ENCODE data around the gene RNF31. TPM values are rescaled to one million over a fixed set of nuclear protein-coding genes. Genes with fewer than 3 reads are reported as not detected.

The RNF31 gene
- total and polyA plus RNA-seq, 2 donors (not counting 1 experiment from before 2014, with no cell fraction given) = 69.8 to 103 TPM

- H3K27ac ChIP-seq (ENCODE audit: low read length in 2 of 2) = peak overlapping the region; percentile 85 to 88
- TF ChIP-seq CTCF (IDR thresholded peaks at IDR 0.05) (no peak), EZH2 (IDR thresholded peaks at IDR 0.05; ENCODE audit: borderline replicate concordance, insufficient read depth, low read depth, low read length, poor library complexity, severe bottlenecking) (no peak)
- ATAC-seq (ENCODE audit: low read depth) = no peak
- peaks cover 38% of the 10 kb centered on the region for H3K4me1 Mint-ChIP-seq
- no peak overlapping the region for H3K4me3 ChIP-seq (ENCODE audit: control extremely low read depth in 1 of 5, extremely low read depth in 1 of 5, insufficient read depth in 1 of 5, low read depth in 2 of 5, low read length in 4 of 5)
- intact Hi-C loops (cut with micrococcal nuclease) = loop anchor here (5.0 kb wide), 1 partner anchor 72 kb away; the partner anchor contains the start of genes GMPR2 and NEDD8
- H3K4me1 ChIP-seq (ENCODE audit: control insufficient read depth in 2 of 2, insufficient read depth in 2 of 2, low read length in 2 of 2) = peaks cover 29 to 39% of the 10 kb centered on the region in 2 donors
- H3K4me2 ChIP-seq (replicated peaks; ENCODE audit: low read depth, low read length, poor library complexity, severe bottlenecking) = peak overlapping the region; percentile 77
- H3K27me3 ChIP-seq (replicated peaks in 1 of 4; ENCODE audit: control extremely low read depth in 1 of 4, control insufficient read depth in 3 of 4, insufficient read depth in 4 of 4, low read length in 3 of 4) = no peaks in the 10 kb centered on the region
- peak overlapping the region; percentile 39 for H3K4me3 Mint-ChIP-seq
- H3K36me3 ChIP-seq (replicated peaks in 1 of 2; ENCODE audit: control extremely low read depth in 1 of 2, control insufficient read depth in 1 of 2, extremely low read depth in 1 of 2, insufficient read depth in 2 of 2, low read length in 1 of 2) = peaks cover 4 to 68% of the 10 kb centered on the region in 2 experiments
- H2AFZ ChIP-seq (ENCODE audit: insufficient read depth, low read depth, low read length, poor library complexity, severe bottlenecking) = no peak overlapping the region
- DNase-seq = no peak
- H3K9me3 ChIP-seq (ENCODE audit: control extremely low read depth in 1 of 3, control insufficient read depth in 2 of 3, insufficient read depth in 1 of 3, low read length in 2 of 3) = no peaks in the 10 kb centered on the region
- H4K20me1 ChIP-seq (ENCODE audit: control insufficient read depth, insufficient read depth, low read length, poor library complexity, severe bottlenecking) = peaks cover 34% of the 10 kb centered on the region
- H3K79me2 ChIP-seq (ENCODE audit: control insufficient read depth, insufficient read depth, low read length) = peaks cover 50% of the 10 kb centered on the region
- WGBS (ENCODE audit: insufficient coverage) = 100% methylated on average over 7 of the region's 11 CpGs
- ChIA-PET POLR2A (interaction anchor here (0.6 to 3.8 kb wide), 9 partner anchors 14 to 63 kb away, joined by 4 to 35 read pairs (median 8); partner anchors contain the start of genes CHMP4A, DCAF11, IPO4 and NRL), CTCF (interaction anchor here (0.7 to 3.8 kb wide), 29 partner anchors 7 to 528 kb away, joined by 3 to 63 read pairs (median 9); partner anchors contain the start of genes CHMP4A, CIDEB, DCAF11 and EMC9)
- H3K9me3 Mint-ChIP-seq (ENCODE audit: insufficient read depth) = no peaks in the 10 kb centered on the region
- H3K27me3 Mint-ChIP-seq = no peaks in the 10 kb centered on the region
- H3K27ac Mint-ChIP-seq = peak overlapping the region; percentile 89
- no peak overlapping the region for H3K9ac ChIP-seq (ENCODE audit: low read length)
Measured at GRCh38 chr14:24159777-24160498, 12.6 kb downstream of the RNF31 start.

GRCh38 chr14:24160499-24160849 lies 13.2 kb downstream of the RNF31 start:
- peak overlapping the region; percentile 60 for H2AFZ ChIP-seq (ENCODE audit: insufficient read depth, low read depth, low read length, poor library complexity, severe bottlenecking)
- no peak overlapping the region for H3K4me3 ChIP-seq (ENCODE audit: control extremely low read depth in 1 of 5, extremely low read depth in 1 of 5, insufficient read depth in 1 of 5, low read depth in 2 of 5, low read length in 4 of 5)
- peaks cover 45% of the 10 kb centered on the region for H3K79me2 ChIP-seq (ENCODE audit: control insufficient read depth, insufficient read depth, low read length)
- Mint-ChIP-seq H3K27ac (peak overlapping the region; percentile 99), H3K4me3 (peak overlapping the region; percentile 39), H3K4me1 (peaks cover 42% of the 10 kb centered on the region), H3K9me3 (ENCODE audit: insufficient read depth) (no peaks in the 10 kb centered on the region), H3K27me3 (no peaks in the 10 kb centered on the region)
- peak overlapping the region; percentile 85 to 88 for H3K27ac ChIP-seq (ENCODE audit: low read length in 2 of 2)
- H3K36me3 ChIP-seq (replicated peaks in 1 of 2; ENCODE audit: control extremely low read depth in 1 of 2, control insufficient read depth in 1 of 2, extremely low read depth in 1 of 2, insufficient read depth in 2 of 2, low read length in 1 of 2) = peaks cover 6 to 68% of the 10 kb centered on the region in 2 experiments
- H3K9me3 ChIP-seq (ENCODE audit: control extremely low read depth in 1 of 3, control insufficient read depth in 2 of 3, insufficient read depth in 1 of 3, low read length in 2 of 3) = no peaks in the 10 kb centered on the region
- ChIA-PET POLR2A (interaction anchor here (0.7 to 3.8 kb wide), 14 partner anchors 9 to 62 kb away, joined by 3 to 35 read pairs (median 7); partner anchors contain the start of genes CHMP4A, DCAF11, EMC9 and IPO4), CTCF (interaction anchor here (0.7 to 3.8 kb wide), 33 partner anchors 8 to 529 kb away, joined by 3 to 63 read pairs (median 9); partner anchors contain the start of genes CHMP4A, CIDEB, DCAF11 and EMC9)
- TF ChIP-seq EZH2 (IDR thresholded peaks at IDR 0.05; ENCODE audit: borderline replicate concordance, insufficient read depth, low read depth, low read length, poor library complexity, severe bottlenecking) = no peak
- TF ChIP-seq CTCF (IDR thresholded peaks at IDR 0.05) = no peak
- H3K9ac ChIP-seq (ENCODE audit: low read length) = no peak overlapping the region
- WGBS (ENCODE audit: insufficient coverage) = 100% methylated on average over 2 of the region's 4 CpGs
- ATAC-seq (ENCODE audit: low read depth) (no peak), DNase-seq (no peak)
- H3K4me1 ChIP-seq (ENCODE audit: control insufficient read depth in 2 of 2, insufficient read depth in 2 of 2, low read length in 2 of 2) = peaks cover 29 to 39% of the 10 kb centered on the region in 2 donors
- peaks cover 39% of the 10 kb centered on the region for H4K20me1 ChIP-seq (ENCODE audit: control insufficient read depth, insufficient read depth, low read length, poor library complexity, severe bottlenecking)
- H3K4me2 ChIP-seq (replicated peaks; ENCODE audit: low read depth, low read length, poor library complexity, severe bottlenecking) = peak overlapping the region; percentile 77
- H3K27me3 ChIP-seq (replicated peaks in 1 of 4; ENCODE audit: control extremely low read depth in 1 of 4, control insufficient read depth in 3 of 4, insufficient read depth in 4 of 4, low read length in 3 of 4) = no peaks in the 10 kb centered on the region
- intact Hi-C loops (cut with micrococcal nuclease) = loop anchor here (5.0 kb wide), 1 partner anchor 72 kb away; the partner anchor contains the start of genes GMPR2 and NEDD8
